ENCODE measurements around the gene RAMACL. TPM values are rescaled to one million over a fixed set of nuclear protein-coding genes. Genes with fewer than 3 reads are reported as not detected.

The RAMACL gene
- total RNA-seq, 1 donor from 2014 or later: 2.3 TPM

- H3K27ac Mint-ChIP-seq: no peak overlapping the region
- H3K27me3 Mint-ChIP-seq: no peaks in the 10 kb centered on the region
- no peaks in the 10 kb centered on the region for H3K4me1 Mint-ChIP-seq
- CTCF ChIA-PET: no interaction called here
- ATAC-seq (ENCODE audit: low read depth) (no peak), DNase-seq (no peak)
- intact Hi-C loops (cut with micrococcal nuclease): no loop called here
- peaks cover 9% of the 10 kb centered on the region for H3K36me3 Mint-ChIP-seq (ENCODE audit: low read depth)
- TF ChIP-seq CTCF (IDR thresholded peaks at IDR 0.05): no peak
- no peak overlapping the region for H3K4me3 Mint-ChIP-seq
- POLR2A ChIA-PET: no interaction called here
- no peaks in the 10 kb centered on the region for H3K9me3 Mint-ChIP-seq
Measured at GRCh38 chr6:166533205-166533824, 53.2 kb downstream of the RAMACL start.

Other genes with a start within 250 kb of the RAMACL start
- gene SFT2D1, start 244.1 kb downstream of the RAMACL start, total RNA-seq: 44.6 and 49.5 TPM in 2 replicates
- gene MPC1, start 203.7 kb downstream of the RAMACL start, total RNA-seq: 16.7 and 17.3 TPM in 2 replicates
- gene RPS6KA2, start 40.6 kb upstream of the RAMACL start, total RNA-seq: 13.9 and 14.4 TPM in 2 replicates